HG03095 (cell line): ENCODE results near the gene PPIL1.

Experiments
- ATAC-seq: cut with Tn5 transposase; IDR thresholded peaks from one replicate; pipeline ENCODE4 v1.9.1; 2021; ENCODE audit warnings: moderate library complexity; ENCODE audit not compliant: unreplicated experiment

Gene PPIL1

DNA sequence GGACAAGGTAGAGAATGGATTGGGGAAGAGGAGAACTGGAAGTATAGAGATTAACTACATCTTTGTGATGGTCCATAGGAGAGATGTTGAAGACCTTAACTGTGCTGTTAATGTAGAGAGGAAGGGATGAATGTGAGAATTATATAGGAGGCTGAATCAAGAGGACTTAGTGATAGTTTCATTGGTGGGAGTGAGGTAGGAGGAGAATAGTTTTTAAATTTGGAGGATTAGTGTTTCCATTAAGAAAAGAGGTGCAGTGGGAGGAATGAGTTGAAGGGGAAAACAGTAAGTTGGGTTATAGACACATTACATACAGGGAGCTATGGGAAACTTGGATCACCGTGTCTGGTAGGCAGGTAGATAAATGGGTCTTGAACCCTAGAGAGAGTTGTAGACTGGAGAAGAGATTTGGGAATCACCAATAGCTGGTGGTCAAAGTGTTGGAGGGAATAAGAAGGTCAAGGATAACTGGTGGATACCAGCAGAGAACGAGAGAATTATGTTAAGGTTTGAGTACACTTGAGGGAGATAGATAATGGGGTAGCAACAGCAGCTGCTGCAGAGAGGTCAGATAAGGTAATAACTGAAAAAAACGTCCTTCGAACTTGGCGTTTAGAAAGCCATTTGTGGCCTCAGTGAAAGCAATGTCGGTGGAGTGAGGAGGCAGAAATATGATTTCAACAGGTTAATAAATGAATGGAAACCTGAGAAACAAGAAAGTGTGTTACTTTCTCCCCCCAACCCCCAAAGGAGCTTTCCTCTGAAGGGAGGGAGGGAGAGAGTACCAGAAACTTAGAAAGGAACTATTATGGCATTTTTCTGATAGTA, 14.3 kb upstream of the PPIL1 start:
- no peak for ATAC-seq

DNA sequence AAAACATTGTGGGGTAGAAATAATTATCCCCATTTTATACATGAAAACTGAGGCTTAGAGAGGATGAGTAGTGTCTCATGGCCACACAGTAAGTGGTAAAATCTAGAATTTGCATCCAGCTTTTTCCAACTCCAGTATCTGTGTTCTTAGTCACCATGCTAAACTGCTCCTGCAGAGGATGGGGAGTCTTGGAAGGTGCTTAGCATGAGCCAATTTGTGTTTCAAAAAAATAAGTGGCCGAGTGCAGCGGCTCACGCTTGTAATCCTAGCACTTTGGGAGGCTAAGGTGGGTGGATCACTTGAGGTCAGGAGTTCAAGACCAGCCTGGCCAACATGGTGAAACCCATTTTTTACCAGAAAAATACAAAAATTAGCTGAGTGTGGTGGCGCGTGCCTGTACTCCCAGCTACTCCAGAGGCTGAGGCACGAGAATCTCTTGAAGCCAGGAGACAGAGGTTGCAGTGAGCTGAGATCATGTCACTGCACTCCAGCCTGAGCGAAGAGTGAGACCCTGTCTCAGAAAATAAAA, 13.6 kb upstream of the PPIL1 start:
- no peak for ATAC-seq

DNA sequence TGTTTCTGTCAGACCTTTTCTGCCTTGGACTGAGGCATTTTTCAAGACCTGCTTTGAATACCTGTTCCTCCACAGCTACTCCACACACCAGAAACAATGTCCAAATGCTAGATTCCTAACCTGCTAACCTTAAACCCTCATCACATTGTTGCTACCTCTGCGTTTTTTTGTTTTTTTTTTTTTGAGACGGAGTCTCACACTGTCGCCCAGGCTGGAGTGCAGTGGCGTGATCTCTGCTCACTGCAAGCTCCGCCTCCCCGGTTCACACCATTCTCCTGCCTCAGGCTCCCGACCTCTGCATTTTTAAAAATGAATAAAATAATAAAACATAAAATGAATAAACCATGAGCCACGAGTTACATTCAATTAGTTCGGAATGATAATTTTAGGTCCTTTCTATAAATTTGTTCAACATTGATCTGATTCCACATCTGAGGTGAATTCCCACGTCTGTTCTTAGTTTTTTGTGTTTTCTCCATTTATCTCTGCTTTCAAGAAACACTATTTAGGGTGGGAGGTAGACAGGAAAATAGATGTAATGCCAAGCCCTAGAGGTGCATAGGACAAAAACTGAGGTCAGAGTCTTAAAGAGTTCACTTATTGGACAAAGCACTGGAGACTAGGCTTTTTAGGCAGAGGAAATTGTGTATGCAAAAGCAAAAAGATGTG, 12.5 kb upstream of the PPIL1 start:
- ATAC-seq: no peak

DNA sequence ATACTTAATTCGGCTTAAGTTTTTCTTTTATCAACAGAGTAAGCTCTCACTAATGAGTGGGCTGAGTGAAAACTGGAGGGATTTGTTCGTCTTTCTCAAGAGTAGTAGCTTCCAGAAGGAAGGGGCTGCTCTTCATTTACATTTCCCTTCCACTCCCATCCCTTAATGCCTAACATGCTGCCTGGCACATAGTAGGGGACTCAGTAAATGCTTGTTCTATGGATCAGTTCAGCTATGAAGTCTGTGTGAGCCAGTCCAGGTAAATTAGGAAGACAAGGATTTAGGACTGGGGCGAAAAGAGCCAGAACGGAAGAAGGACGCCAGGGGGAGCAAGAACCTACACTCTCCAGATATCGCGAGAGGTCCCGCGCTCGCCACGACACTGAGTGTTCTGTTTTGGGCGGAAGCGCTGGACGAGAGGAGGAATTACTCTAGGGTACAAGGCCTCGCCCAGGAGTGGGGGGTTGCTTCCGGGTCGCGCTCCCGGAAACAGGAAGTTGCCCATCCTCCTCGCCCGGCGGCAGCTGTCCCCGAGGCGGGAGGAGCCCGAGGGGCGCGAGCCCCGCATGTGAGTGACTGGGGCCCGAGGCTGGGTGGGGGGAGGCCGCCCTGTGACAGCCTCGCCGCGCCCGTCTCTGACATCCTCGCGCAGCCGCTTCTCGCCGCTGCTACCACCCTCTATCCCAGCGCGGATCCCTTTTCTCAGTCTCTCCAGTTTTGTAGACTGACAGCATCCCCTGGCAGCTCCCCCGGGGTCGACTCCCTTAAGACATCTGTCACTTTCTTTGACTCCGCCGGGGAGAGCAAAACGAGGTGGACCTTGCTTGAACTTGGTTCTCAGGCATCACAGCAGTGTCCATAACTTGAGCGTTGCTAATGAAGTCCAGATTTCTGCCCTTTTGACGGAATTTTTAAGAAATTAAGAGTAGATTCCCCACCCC, 11.1 kb upstream of the PPIL1 start, which contains the start of gene C6orf89:
Gene C6orf89 (plus strand): TSS at position 492 of the 941 bp plus-strand sequence. CDS start 13,493 bp downstream, outside the sequence.
- peak; percentile 94 for ATAC-seq

DNA sequence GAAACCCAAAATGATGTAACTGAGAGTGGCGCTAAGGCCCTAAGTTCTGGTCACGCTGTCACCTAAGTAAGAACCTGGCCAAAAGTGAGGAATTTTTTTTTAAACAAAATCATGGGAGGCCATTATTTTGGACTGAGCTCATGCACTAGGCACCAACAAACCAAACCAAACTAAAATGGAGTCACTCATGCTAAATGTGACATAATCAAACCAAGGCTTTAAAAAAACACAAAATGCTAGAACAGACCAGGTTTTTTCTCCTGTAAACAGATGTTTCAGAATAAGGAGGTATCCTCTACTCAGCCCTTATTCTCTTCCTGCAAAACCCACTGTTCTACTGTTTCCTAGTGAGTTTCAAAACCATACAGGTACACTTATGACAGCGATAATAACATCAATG, 10.0 kb upstream of the PPIL1 start:
- ATAC-seq: no peak

DNA sequence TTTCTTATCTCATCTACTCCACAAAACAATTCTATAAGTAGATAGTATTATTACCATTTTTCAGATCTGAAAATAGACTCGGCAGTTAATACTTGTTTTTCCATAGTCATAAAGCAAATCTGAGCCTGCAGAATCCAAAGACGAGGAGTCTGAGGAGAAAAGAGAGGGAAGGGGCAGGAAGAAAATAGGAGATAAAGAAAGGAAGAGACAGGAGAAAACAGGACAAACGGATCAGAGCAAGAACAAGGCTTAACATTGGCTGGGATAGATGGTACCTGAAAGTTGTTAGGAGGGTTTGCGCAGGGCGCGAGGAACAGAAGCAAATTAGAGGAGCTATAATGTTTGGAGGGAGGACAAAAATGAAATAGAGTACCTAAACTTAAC, 639 bp upstream of the PPIL1 start:
- no peak for ATAC-seq

DNA sequence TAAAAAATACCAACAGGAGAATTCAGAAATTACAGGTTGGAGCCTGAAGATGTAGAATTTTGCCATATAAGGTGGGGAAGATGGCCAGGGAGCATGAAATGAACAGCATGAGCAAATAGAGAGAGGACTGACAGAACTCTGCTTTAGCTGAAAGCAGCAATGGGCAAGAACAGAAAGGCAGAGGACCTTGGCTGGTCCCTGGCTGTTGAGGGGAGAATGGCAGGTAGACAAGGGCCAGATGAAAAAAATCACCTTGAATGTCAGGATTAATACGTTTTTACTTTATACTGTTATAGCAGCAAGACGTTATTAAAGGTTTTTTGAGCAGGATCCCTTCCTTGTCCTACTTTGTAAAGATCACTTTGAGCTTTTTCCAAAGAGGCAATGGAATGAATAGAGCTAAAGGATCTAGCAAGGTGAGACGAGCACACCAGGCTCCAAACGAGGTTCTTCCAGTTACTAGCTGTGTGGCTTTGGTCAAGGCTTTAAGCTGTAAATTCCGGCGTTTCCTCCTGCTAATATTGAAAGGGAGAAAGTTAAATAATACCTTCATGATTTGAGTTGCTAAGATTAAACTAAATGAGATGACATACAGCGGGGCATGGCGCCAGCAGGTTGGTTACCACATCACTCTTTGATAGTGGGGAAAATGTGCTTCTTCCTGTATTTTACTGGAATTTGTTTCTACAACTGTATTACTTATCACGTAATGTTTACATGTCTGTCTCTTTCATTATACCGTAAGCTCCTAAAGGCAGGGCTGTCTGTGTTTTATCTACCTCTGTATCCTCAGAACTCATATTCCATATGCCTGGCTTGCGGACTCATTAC, 776 bp downstream of the PPIL1 start:
- ATAC-seq: no peak

DNA sequence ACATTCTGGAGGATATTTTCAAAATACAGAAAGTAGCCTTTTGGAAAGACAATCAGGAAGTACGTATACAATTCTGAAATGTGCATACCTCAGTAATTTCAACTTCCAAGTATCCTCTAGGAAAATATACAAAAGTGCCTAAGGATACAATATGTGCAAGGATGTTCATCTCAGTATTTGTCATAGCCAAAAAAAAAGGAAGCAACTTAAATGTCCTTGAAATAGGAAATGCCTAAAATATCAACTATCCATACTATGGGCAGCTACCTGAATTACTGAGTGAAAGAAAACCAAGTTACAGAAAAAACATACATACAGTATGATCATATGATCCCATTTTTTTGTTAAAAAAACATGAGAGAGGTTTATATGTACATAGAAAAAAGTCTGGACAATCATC, 1.5 kb downstream of the PPIL1 start:
- ATAC-seq: no peak

DNA sequence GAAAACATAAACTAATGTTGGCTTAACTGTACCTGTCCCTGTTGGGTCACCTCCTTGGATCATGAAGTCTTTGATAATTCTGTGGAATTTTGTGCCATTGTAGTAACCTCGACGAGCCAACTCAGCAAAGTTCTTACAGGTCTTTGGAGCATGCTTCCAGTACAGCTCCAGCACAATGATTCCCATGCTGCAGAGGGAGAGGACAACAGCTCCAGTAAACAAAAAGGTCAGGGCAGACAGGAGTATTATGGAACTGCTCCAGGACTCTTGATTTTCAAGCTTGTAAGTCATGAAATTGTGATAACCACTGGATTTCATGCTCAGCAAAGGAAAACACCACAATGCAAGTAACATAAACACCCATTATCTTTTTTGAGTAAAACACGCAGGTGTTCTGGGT, 2.9 kb downstream of the PPIL1 start:
- no peak for ATAC-seq

DNA sequence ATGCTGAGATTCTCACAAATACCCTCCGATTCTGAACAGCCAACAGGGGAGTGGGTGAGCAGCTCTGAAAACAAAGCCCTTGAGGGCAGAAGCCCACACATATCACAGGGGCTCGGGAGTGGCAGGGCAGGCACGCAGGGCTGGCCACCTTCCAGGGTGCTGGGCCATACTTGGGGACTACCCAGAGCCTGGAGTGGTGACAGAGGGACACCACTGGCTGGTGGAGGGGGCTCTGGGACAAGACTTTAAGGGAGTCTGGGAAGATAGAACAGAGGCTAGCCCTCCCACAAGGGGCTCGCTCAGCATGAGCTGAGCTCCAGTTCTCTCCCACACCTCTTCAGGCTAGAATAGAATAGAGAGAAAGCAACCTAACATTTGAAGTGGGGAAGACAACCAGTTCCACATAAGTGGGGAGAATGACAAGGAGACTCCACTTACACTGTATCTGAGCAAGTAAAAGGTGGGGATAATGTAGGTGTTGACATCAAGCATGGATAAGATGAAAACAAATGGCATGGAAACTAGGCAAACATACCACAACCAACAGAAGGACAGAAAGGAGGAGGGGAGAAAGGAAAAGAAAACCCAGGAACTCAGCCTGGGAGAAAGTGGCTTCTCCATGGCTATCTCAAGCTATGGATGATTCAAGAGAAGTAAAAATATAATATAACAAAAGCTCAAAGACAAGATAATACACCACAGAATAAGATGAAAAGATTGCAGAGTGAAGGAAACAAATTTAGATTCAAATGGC, 7.0 kb downstream of the PPIL1 start:
- no peak for ATAC-seq

DNA sequence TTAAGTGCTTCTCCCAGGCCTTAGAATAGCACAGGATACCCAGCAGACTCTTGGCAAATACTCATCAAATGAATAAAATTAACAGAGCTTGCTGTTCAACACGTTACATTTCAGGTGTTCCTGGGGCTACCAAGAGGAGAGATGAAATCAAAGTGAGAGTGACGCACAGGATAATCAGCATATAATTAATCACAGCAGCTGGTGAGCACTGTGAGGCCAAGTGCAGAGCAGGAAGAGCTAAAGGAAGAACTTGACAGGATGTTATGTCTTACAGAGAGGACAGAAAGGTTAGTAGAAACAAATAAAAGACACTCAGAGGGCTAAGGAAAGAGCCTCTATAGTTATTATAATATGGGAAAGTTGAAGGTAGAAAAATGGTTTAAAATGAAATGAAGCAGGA, 8.8 kb downstream of the PPIL1 start:
- ATAC-seq: no peak

DNA sequence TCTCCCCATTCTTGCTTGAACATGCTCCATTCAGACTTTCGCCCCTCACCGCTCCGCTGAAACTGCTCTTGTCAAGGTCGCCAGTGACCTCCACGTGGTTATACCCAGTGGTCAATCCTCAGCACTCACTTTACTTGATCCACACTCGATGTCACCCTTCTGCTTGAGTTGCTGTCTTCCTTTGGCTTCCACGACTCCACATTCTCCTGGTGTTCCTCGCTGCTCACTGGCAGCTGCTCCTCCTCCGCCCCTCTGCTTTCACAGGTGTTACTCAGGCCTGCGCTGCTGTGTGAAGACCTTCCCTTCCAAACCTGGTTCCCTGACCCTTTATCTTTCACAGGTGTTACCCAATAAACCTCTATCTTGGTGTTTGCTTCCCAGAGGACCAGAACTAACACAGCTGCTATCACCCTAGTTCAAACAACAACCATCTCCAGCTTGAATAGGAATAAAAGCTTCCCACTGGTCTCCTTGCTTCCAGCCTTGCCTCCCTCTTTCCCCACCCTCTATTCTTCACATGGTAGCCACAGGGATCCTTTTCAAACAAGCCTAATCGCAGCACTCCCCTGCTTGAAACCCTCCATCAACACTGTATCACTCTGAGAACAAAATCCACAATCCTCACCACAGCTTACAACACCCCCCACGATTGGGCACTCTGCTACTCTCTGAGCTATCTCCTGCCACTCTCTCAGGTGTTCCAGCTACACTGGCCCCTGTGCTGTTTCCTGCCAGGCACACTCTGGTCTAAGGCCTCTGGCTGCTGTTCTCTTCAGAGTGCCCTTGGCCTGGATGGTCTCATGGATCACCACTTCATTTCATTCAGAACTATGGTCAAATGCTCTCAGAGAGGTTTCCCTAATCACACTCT, 10.7 kb downstream of the PPIL1 start:
- no peak for ATAC-seq

DNA sequence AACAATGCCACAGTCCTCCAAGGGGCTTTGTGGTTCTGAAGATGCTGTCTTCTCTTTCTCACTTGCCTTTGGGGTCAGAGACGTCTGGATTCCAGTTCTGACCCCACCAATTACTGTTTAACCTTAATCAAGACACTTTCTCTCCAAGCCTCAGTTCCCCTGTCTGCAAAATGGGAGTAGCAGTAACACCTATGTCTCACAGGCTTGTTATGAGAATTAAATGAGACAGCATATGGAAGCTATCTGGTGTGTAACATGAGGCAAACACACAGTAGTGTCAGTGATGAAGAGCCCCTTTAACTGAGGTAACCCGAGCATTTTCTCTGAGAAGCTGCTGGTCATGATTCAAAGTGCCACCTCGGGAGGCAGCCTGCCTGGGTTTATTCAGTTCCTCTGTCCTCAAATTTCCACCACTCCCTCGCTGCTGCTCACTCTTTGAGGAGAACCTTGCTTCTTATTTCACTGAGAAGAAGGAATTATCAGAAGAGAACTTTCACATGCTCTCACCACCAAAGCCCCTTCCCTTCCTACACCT, 11.7 kb downstream of the PPIL1 start:
- ATAC-seq: no peak

DNA sequence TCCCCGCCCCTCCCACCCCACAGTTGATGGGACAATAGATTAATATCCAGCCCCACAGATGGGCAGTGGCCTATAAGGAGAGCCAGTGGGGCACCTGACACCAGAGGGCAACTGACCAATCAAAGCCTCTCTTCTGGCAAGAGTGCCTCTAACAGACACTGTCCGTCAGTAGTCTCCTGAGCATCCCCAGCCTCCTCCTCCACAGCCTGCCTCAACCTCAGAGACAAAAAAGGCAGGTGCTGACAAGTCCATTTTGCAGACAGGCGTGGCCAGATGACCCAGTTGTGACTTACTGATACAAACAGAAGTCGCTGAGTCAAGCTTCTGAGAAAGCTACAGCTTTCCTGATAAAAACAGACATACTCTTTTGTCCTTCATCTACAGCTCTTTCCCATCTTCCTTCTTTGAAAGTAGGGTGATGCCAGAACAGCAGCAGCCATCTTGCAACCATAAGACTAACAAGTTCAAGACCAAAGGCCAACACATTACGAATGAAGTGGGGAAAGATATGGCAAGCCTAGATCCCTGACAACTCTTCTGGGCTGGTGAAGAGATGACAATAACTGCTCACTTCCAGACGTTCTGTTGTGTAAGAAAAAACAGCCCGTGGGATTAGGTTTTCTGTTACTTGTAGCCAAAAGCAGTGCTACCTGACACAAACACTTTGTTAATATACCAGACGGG, 12.3 kb downstream of the PPIL1 start:
- no peak for ATAC-seq

DNA sequence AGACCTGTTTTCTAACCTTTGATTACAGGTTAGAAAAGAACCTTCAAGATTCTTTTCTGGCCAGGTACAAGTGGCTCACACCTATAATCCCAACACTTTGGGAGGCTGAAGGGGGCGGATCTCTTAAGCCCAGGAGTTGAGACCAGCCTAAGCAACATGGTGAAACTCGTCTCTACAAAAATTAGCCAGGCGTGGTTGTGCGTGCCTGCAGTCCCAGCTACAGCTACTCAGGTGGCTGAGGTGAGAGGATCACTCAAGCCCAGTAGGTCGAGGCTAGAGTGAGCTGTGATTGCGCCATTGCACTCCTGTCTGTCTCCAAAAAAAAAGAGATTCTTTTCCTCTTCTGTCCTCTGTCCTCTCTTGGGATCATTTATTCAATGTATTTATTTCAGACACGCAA, 14.5 kb downstream of the PPIL1 start:
- no peak for ATAC-seq

DNA sequence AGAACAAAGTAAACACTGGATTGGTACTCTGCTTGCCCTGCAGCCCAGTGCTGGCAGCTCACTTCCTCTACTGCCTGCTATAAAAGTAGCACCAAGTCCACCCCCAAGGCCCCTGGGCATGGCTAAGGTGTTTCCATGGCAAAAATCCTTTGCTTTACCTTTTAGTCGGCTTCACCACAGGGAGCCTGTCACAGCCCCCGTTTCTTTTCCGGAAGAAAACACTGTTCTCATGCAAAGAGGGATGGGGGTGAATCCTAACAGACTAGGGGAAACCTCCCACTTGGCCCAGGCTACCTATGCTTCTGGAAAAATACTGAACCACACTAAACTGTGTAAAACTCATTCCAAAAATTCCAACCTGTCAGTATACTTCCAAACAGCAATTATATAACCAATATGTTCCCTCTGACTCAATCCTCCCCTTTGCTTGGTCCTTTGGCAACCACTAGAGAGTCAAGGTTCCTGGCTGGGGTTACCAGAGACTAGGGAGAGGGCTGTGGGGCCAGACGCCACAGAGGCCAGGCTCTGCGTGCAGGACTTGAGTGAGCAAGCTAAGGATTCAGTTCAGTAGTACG, 16.1 kb downstream of the PPIL1 start:
- no peak for ATAC-seq

DNA sequence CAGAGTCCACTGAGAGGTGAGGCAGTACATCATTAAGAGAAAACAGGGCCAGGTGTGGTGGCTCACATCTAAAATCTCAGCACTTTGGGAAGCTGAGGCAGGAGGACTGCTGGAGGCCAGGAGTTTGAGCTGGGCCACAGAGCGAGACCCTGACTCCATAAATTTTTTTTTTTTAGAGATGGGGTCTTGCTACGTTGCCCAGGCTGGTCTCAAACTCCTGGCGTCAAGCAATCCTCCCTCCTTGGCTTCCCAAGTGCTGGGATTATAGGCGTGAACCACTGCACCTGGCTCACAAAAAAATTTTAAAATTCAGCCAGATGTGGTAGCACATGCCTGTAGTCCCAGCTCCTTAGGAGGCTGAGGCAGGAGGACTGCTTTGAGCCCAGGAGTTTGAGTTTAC, 17.3 kb downstream of the PPIL1 start:
- no peak for ATAC-seq
